RWPE1 (cell line): ENCODE results near the gene KNTC1.
"Not testable (repeated sequence)": the region's sequence is repeated elsewhere in the genome, so short reads cannot be mapped to it uniquely, and the experiment has no call there.

Experiments used
- CTCF ChIA-PET: fragments of 350-600 bp; sonication (Branson Sonifier 250); formaldehyde crosslinking; extraction: SDS; loops from one replicate; lab custom pipeline; 2021; lab: Yijun Ruan, JAX
- POLR2A ChIA-PET: fragments of 400-600 bp; formaldehyde crosslinking; extraction: SDS; loops from one replicate; lab custom pipeline; 2020; ENCODE audit warnings: antibody characterized with exemption; ENCODE audit not compliant: low non-redundant PET; lab: Yijun Ruan, JAX
- DNase-seq: peaks from one replicate; pipeline ENCODE4 v3.0.0; 2012; ENCODE audit warnings: low spot score
- H3K27ac ChIP-seq: fragments of 450-650 bp; 2 replicates; pipeline ENCODE4 v1.5.1; 2017
- TF ChIP-seq, protein P1 (sequence below): fragments of 450-650 bp; conservative IDR thresholded peaks from 2 replicates; pipeline ENCODE4 v1.5.1; 2017; ENCODE audit warnings: low read depth, mild to moderate bottlenecking

Gene KNTC1

GRCh38 chr12:122558745-122559641, 31.9 kb downstream of the KNTC1 start:
- DNase-seq: no peak
- POLR2A ChIA-PET: no interaction called here
- CTCF ChIA-PET: no interaction called here
- H3K27ac ChIP-seq: no peak overlapping the region
- TF ChIP-seq, protein P1, sequence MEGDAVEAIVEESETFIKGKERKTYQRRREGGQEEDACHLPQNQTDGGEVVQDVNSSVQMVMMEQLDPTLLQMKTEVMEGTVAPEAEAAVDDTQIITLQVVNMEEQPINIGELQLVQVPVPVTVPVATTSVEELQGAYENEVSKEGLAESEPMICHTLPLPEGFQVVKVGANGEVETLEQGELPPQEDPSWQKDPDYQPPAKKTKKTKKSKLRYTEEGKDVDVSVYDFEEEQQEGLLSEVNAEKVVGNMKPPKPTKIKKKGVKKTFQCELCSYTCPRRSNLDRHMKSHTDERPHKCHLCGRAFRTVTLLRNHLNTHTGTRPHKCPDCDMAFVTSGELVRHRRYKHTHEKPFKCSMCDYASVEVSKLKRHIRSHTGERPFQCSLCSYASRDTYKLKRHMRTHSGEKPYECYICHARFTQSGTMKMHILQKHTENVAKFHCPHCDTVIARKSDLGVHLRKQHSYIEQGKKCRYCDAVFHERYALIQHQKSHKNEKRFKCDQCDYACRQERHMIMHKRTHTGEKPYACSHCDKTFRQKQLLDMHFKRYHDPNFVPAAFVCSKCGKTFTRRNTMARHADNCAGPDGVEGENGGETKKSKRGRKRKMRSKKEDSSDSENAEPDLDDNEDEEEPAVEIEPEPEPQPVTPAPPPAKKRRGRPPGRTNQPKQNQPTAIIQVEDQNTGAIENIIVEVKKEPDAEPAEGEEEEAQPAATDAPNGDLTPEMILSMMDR: no peak

DNA sequence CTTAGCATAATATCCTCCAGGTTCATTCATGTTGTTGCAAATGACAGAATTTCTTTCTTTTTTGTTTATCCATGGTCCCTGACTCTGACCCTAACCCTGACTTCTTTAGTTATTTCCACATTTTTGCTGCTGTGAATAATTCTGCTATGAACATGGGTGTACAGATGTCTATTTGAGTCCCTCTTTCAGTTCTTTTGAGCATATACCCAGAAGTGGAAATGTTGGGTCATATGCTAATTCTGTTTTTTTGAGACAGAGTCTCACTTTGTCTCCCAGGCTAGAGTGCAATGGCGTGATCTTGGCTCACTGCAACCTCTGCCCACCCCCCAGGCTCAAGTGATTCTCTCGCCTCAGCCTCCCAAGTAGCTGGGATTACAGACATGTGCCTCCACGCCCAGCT, 33.1 kb downstream of the KNTC1 start:
- no peak for DNase-seq
- H3K27ac ChIP-seq: no peak overlapping the region
- CTCF ChIA-PET: no interaction called here
- TF ChIP-seq, protein P1: no peak
- POLR2A ChIA-PET: no interaction called here

DNA sequence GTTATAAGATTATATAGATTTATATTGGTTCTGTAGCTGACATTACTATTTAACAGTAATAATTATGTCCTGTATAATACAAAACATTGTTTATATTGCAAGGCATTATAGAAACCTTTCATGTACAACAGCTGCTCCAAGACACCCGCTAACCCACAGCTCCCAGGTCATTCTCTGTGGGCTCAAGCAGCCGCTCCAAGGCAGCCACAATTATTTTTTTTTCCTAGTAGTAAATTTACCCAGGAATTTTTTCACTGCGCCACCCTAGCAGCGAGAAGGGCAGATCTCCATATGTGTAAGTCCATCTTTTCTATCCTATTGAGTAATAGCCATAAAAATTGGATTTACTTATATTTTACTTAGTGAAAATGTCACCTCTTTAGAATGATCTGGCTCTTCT, 36.3 kb downstream of the KNTC1 start:
- ChIA-PET CTCF (no interaction called here), POLR2A (no interaction called here)
- no peak overlapping the region for H3K27ac ChIP-seq
- TF ChIP-seq, protein P1: no peak
- no peak for DNase-seq

DNA sequence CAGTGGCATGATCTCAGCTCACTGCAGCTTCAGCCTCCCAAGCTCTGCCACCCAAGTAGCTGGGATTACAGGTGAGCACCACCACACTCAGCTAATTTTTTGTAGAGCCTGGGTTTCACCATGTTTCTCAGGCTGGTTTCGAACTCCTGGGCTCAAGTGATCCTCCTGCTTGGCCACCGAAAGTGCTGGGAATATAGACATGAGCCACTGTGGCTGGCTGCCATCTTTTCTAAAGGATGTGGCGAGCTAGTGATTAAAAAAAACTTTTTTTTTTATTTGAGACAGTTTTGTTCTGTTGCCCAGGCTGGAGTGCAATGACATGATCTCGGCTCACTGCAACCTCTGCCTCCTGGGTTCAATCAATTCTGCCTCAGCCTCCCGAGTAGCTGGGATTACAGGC, 39.8 kb downstream of the KNTC1 start:
- H3K27ac ChIP-seq, DNase-seq, POLR2A ChIA-PET: not testable (repeated sequence)
- CTCF ChIA-PET: interaction anchor here (0.6 kb wide), 1 partner anchor 29 kb away, joined by 4 read pairs; no protein-coding TSS in a partner anchor

DNA sequence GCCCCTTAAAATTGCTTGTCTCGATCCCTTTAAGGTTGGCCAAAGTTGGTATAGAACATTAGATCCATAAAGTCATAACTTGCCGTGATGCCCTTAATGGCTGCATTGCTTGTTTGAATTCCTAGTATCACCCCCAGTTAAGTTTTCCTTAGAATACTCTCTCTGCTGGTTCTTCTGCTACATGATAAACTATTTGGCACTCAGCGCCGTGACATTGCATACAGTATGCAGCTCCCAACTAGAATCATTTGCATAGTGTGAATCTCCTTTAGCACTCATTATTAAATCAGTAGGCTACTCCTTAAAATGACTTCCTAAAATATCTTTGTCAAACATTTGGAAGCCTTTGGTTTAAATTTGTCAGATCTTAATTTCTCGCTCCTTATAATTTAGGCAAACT, 42.2 kb downstream of the KNTC1 start:
- ChIA-PET CTCF (interaction anchor here (0.7 to 1.1 kb wide), 3 partner anchors 24 to 170 kb away, joined by 3 to 4 read pairs (median 3); no protein-coding TSS in a partner anchor), POLR2A (no interaction called here)
- DNase-seq: no peak
- no peak overlapping the region for H3K27ac ChIP-seq
- TF ChIP-seq, protein P1: no peak

GRCh38 chr12:122570006-122570405, 43.0 kb downstream of the KNTC1 start:
- H3K27ac ChIP-seq, DNase-seq, POLR2A ChIA-PET: not testable (repeated sequence)
- CTCF ChIA-PET: interaction anchor here (1.1 kb wide), 1 partner anchor 86 kb away, joined by 3 read pairs; no protein-coding TSS in a partner anchor

DNA sequence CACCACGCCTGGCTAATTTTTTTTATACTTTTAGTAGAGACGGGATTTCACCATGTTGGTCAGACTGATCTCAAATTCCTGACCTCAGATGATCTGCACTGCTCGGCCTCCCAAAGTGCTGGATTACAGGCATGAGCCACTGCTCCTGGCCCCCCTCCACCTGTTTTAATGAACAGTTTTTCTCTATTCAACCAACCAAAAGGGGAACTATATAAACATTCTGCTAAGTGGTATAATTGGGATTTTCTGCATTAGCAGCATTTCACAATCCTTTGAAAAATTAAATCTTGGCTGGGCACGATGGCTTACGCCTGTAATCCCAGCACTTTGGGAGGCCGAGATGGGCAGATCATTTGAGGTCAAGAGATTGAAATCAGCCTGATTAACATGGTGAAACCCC, 44.8 kb downstream of the KNTC1 start:
- no peak overlapping the region for H3K27ac ChIP-seq
- ChIA-PET POLR2A (no interaction called here), CTCF (interaction anchor here (0.6 kb wide), 1 partner anchor 666 kb away, joined by 3 read pairs; no protein-coding TSS in a partner anchor)
- TF ChIP-seq, protein P1: no peak
- DNase-seq: no peak

DNA sequence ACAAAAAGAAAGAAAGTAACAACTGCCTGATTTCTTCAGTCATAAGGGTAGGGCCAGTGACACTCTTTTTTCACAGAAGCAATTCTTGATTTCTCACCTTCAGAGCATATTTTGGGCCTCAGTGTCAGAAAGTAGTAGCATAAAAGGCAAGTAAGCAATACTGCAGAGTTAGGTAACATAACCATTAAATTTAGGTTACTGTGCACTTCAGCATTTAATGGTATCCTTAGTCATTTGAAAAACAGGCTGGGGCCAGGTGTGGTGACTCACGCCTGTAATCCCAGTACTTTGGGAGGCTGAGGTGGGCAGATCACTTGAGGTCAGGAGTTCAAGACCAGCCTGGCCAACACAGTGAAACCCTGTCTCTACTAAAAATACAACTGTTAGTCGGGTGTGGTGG, 56.2 kb downstream of the KNTC1 start:
- POLR2A ChIA-PET, CTCF ChIA-PET, DNase-seq: not testable (repeated sequence)
- H3K27ac ChIP-seq: peak overlapping the region; percentile 24
